Ovary (tissue), 9 donors: Measurements from ENCODE around the gene UCHL5. TPM values are rescaled to one million over a fixed set of nuclear protein-coding genes. Genes with fewer than 3 reads are reported as not detected.

Source experiments
- DNase-seq, 5 donors: peaks; one replicate each; pipeline ENCODE4 v3.0.0-alpha.2; 2019 to 2020
- H3K27ac ChIP-seq, 2 donors: fragments of 200-600 bp; one replicate each; pipeline versions ENCODE4 v1.5.1 to v1.8.0; 2019 to 2022
- H3K27me3 ChIP-seq: fragments of 200-600 bp; one replicate; pipeline ENCODE4 v1.8.0; 2022
- H3K36me3 ChIP-seq: fragments of 200-600 bp; sonication (generic); one replicate; pipeline ENCODE4 v1.5.1; 2019
- H3K4me1 ChIP-seq: one replicate; pipeline ENCODE4 v1.8.1; 2013; ENCODE audit warnings: mild to moderate bottlenecking, moderate library complexity; ENCODE audit not compliant: insufficient read depth
- H3K4me3 ChIP-seq: fragments of 200-600 bp; sonication (generic); one replicate; pipeline ENCODE4 v1.5.1; 2017
- H3K9me3 ChIP-seq, 2 donors: fragments of 200-600 bp in 1 of 2; sonication (generic) in 1 of 2; one replicate each; pipeline versions ENCODE4 v1.5.1 to v1.8.1; 2013 to 2019; ENCODE audit warnings: mild to moderate bottlenecking in 1 of 2, moderate library complexity in 1 of 2
- EP300 ChIP-seq: sonication (generic); formaldehyde crosslinking; IDR thresholded peaks from one replicate; pipeline ENCODE4 v1.6.1; 2017; ENCODE audit warnings: antibody characterized with exemption
- POLR2A ChIP-seq: fragments of 450-650 bp; IDR thresholded peaks from one replicate; pipeline ENCODE4 v1.6.1; 2017; ENCODE audit warnings: antibody characterized with exemption, mild to moderate bottlenecking, moderate library complexity
- WGBS, 3 donors: extraction: QIAGEN DNeasy Blood & Tissue Kit in 1 of 3; methylation state at CpG; one replicate each; pipeline versions ENCODE4 v1.1.5 to v1.1.7; 2013 to 2017; 5-methylcytosine and 5-hydroxymethylcytosine counted together
- intact Hi-C, 4 donors: fragments of 100-400 bp; cut with DNase I; formaldehyde crosslinking; loops; one replicate each; pipeline versions ENCODE4 v1.11.0 to v1.15.1; 2022 to 2023
- polyA plus RNA-seq, 2 donors: library from polyadenylated mRNA; stranded (reverse); fragments of 200-250 nt in 1 of 2; fragments of 350-450 nt in 1 of 2; fragmentation: Illumina TruSeq in 1 of 2; extraction: RNeasy Lipid Tissue Mini Kit (QIAGEN cat#74804) in 1 of 2; gene quantifications; one replicate each; pipeline ENCODE4 v1.2.3, GENCODE V29; 2013 to 2014
- total RNA-seq, 7 donors: library from RNA; depleted of rRNA in 2 of 7; stranded (reverse); fragments of >200 nt in 2 of 7; fragmentation: NEBNext Ultra II Directional in 3 of 7; extraction: Animal tissue kit (Norgen Biotek cat#: 25700) in 3 of 7; gene quantifications; one replicate each; pipeline versions ENCODE4 v1.1.0 to v1.2.4, GENCODE V29; 2016 to 2023
- TF ChIP-seq, protein P1 (sequence below), 3 donors: fragments of 450-650 bp in 2 of 3; fragments of 200-600 bp in 1 of 3; IDR thresholded peaks; one replicate each; pipeline versions ENCODE4 v1.5.1 to v1.8.0; 2016 to 2022; ENCODE audit warnings: antibody characterized with exemption in 3 of 3, mild to moderate bottlenecking in 1 of 3
- donor health status: DM: no; HTN: no; CAD: no; lungs with moderate emphysema.
- donor health status: DM: no; HTN: no; CAD: no.
- donor health status: Bipolar disorder and iron deficiency.
- donor health status: DM: yes; HTN: yes; CAD: no.
- donor health status: DM: no; HTN: no; CAD: no.
- donor health status: DM: yes; HTN: yes; CAD: no.

The UCHL5 gene
- total and polyA plus RNA-seq, 9 donors, result 12.3 to 29.3 (median 23.3) TPM

DNA sequence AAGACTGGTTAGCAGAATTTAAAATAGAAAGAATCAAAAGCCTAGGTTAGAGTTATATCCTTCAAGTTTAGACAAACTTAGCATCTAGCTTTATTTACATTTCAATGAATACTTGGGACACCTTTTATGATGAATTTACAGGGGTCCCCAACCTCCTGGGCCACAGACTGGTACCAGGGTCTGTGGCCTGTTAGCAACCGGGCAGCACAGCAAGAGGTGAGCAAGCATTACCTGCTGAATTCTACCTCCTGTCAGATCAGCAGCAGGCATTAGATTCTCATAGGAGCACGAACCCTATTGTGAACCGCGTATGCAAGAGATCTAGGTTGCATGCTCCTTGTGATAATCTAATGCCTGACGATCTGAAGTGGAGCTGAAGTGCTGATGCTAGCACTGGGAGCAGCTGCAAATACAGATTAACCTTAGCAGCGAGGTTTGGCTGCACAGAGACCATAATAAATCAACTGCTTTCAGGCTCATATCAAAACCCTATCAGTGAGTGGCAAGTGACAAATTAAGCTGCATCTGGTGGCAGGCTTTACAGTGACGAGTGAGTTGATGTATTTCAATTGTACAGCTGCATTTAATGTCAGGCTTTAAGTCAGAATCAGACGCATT, 82.0 kb downstream of the UCHL5 start:
- no peak for DNase-seq
- intact Hi-C loops, result no loop called here

DNA sequence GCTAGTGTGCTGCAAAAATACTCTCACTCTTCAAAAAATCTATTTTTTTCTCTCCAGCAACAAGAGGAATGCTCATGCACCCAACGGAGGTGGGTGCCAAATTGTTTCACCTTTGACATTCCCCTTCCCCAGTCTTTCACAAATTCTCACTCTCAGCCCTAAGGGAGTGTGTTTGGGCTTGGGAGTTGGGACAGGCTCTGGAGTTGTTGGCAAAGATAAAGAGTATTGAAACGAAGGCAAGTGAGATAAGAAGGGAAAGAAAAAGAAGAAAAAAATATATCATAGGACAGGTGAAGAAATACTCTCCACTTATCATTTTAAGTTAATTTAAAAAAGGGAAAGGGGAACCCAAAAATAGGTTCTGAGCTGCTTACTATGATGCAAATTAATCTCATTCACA, 82.6 kb downstream of the UCHL5 start:
- WGBS, 3 donors, result 2 to 7% (median 5%) methylated on average over 2 of the region's 2 CpGs
- intact Hi-C loops, result no loop called here
- Histone ChIP-seq H3K36me3 (no peaks in the 10 kb centered on the region), H3K4me3 (no peak overlapping the region), H3K27ac (no peak overlapping the region), H3K27me3 (no peaks in the 10 kb centered on the region), H3K4me1 (no peaks in the 10 kb centered on the region), H3K9me3 (no peaks in the 10 kb centered on the region)
- TF ChIP-seq, protein P1, sequence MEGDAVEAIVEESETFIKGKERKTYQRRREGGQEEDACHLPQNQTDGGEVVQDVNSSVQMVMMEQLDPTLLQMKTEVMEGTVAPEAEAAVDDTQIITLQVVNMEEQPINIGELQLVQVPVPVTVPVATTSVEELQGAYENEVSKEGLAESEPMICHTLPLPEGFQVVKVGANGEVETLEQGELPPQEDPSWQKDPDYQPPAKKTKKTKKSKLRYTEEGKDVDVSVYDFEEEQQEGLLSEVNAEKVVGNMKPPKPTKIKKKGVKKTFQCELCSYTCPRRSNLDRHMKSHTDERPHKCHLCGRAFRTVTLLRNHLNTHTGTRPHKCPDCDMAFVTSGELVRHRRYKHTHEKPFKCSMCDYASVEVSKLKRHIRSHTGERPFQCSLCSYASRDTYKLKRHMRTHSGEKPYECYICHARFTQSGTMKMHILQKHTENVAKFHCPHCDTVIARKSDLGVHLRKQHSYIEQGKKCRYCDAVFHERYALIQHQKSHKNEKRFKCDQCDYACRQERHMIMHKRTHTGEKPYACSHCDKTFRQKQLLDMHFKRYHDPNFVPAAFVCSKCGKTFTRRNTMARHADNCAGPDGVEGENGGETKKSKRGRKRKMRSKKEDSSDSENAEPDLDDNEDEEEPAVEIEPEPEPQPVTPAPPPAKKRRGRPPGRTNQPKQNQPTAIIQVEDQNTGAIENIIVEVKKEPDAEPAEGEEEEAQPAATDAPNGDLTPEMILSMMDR (IDR thresholded peaks at IDR 0.05), result no peak
- TF ChIP-seq EP300, result no peak
- no peak for TF ChIP-seq POLR2A
- DNase-seq, result no peak

More for the DNA sequence above, 82.0 kb downstream of the UCHL5 start:
- Histone ChIP-seq H3K27ac (no peak overlapping the region), H3K4me1 (no peaks in the 10 kb centered on the region), H3K4me3 (no peak overlapping the region), H3K9me3 (no peaks in the 10 kb centered on the region), H3K36me3 (no peaks in the 10 kb centered on the region), H3K27me3 (no peaks in the 10 kb centered on the region)
- TF ChIP-seq POLR2A, result no peak
- WGBS, 3 donors, result 81 to 88% (median 85%) methylated on average over 8 of the region's 8 CpGs

- no peaks in the 10 kb centered on the region for H3K4me1 ChIP-seq
- no peak overlapping the region for H3K27ac ChIP-seq
- no peaks in the 10 kb centered on the region for H3K9me3 ChIP-seq
- intact Hi-C loops, result no loop called here
- H3K36me3 ChIP-seq, result no peaks in the 10 kb centered on the region
- TF ChIP-seq POLR2A (no peak), EP300 (no peak)
- TF ChIP-seq, protein P1 (IDR thresholded peaks at IDR 0.05), result no peak
- DNase-seq, result no peak
- no peak overlapping the region for H3K4me3 ChIP-seq
- H3K27me3 ChIP-seq, result no peaks in the 10 kb centered on the region
Measured at GRCh38 chr1:192974701-192975100, 84.5 kb downstream of the UCHL5 start.

- no peaks in the 10 kb centered on the region for H3K9me3 ChIP-seq
- no peaks in the 10 kb centered on the region for H3K36me3 ChIP-seq
- TF ChIP-seq, protein P1 (IDR thresholded peaks at IDR 0.05), result no peak
- no peak for TF ChIP-seq POLR2A
- no peak for TF ChIP-seq EP300
- H3K4me1 ChIP-seq, result no peaks in the 10 kb centered on the region
- intact Hi-C loops, result no loop called here
- 94 to 97% (median 94%) methylated on average over 2 of the region's 2 CpGs for WGBS, 3 donors
- no peaks in the 10 kb centered on the region for H3K27me3 ChIP-seq
- no peak overlapping the region for H3K4me3 ChIP-seq
- DNase-seq, result no peak
- H3K27ac ChIP-seq, result no peak overlapping the region
Measured at GRCh38 chr1:192973988-192974387, 85.2 kb downstream of the UCHL5 start.

DNA sequence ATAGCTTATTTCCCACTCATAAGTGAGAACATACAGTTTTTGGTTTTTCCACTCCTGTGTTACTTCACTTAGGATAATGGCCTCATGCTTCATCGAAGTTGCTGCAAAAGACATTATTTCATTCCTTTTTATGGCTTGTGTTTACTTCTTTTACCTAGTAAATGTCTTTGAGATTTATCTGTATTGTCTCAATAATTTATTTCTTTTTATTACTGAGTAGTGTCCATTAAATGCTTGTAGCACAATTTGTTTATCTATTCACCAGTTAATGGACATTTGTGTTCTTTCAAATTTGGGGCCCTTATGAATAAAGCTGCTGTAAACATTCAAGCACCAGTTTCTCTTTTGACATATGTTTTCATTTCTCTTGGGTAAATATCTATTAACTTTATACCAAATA, 86.0 kb downstream of the UCHL5 start:
- DNase-seq, result no peak
- Histone ChIP-seq H3K4me3 (no peak overlapping the region), H3K9me3 (no peaks in the 10 kb centered on the region), H3K4me1 (no peaks in the 10 kb centered on the region), H3K36me3 (no peaks in the 10 kb centered on the region), H3K27ac (no peak overlapping the region), H3K27me3 (no peaks in the 10 kb centered on the region)
- TF ChIP-seq, protein P1 (IDR thresholded peaks at IDR 0.05), result no peak
- TF ChIP-seq POLR2A, result no peak
- no peak for TF ChIP-seq EP300
- WGBS, 3 donors, result 67 to 82% (median 74%) methylated on average over 1 of the region's 1 CpG
- intact Hi-C loops, result no loop called here
